ENCODE measurements around the gene ING4. TPM values are rescaled to one million over a fixed set of nuclear protein-coding genes. Genes with fewer than 3 reads are reported as not detected.

Gene ING4
- total RNA-seq, 1 experiment from 2014 or later: 20.1 TPM

- Histone ChIP-seq H4K91ac (ENCODE audit: insufficient read length, low read depth, low read length) (no peak overlapping the region), H2BK5ac (ENCODE audit: insufficient read length, low read length) (no peak overlapping the region), H3K79me2 (ENCODE audit: insufficient read depth, low read length) (no peaks in the 10 kb centered on the region), H2BK120ac (ENCODE audit: low read depth, low read length, poor library complexity, severe bottlenecking) (no peak overlapping the region), H3K9ac (ENCODE audit: extremely low read depth, insufficient read length, low read length) (no peak overlapping the region), H2AK5ac (ENCODE audit: insufficient read length, low read length) (no peak overlapping the region), H2BK15ac (ENCODE audit: low read depth, low read length) (no peak overlapping the region), H3K56ac (ENCODE audit: insufficient read length, low read depth, low read length) (no peak overlapping the region), H3K9me3 (ENCODE audit: control insufficient read depth, low read depth, low read length) (no peaks in the 10 kb centered on the region), H3T11ph (ENCODE audit: low read length) (no peak overlapping the region), H3K14ac (ENCODE audit: insufficient read depth, low read length) (no peak overlapping the region), H4K5ac (ENCODE audit: insufficient read length, low read depth, low read length) (no peak overlapping the region), H3K4ac (ENCODE audit: low read depth, low read length) (no peak overlapping the region), H4K8ac (replicated peaks; ENCODE audit: insufficient read length, low read depth, low read length) (no peak overlapping the region), H3K23me2 (ENCODE audit: insufficient read length, low read depth, low read length, poor library complexity, severe bottlenecking) (no peaks in the 10 kb centered on the region), H2BK20ac (ENCODE audit: low read depth, low read length, poor library complexity, severe bottlenecking) (no peak overlapping the region), H3K4me2 (ENCODE audit: insufficient read depth, insufficient read length, low read length) (no peak overlapping the region), H2AFZ (ENCODE audit: low read length) (no peak overlapping the region), H3K79me1 (ENCODE audit: insufficient read depth, low read depth, low read length, poor library complexity, severe bottlenecking) (no peaks in the 10 kb centered on the region), H3K27me3 (ENCODE audit: insufficient read depth, low read length) (no peaks in the 10 kb centered on the region), H4K20me1 (ENCODE audit: control insufficient read depth, insufficient read depth, insufficient read length) (no peaks in the 10 kb centered on the region), H3K18ac (ENCODE audit: insufficient read length, low read depth, low read length) (no peak overlapping the region), H3K4me1 (ENCODE audit: insufficient read depth, low read length) (no peaks in the 10 kb centered on the region), H3K27ac (ENCODE audit: insufficient read length, low read depth, low read length) (no peak overlapping the region), H2BK12ac (ENCODE audit: insufficient read length, low read depth, low read length) (no peak overlapping the region), H3K23ac (ENCODE audit: insufficient read length, low read depth, low read length) (no peak overlapping the region)
- no CpG with 5 or more reads among the region's 5 CpGs for WGBS (ENCODE audit: extremely low coverage, insufficient read length, low lambda C conversion rate)
- Mint-ChIP-seq H3K36me3 (ENCODE audit: insufficient read depth in 1 of 3, low read depth in 3 of 3) (peaks cover 14 to 67% (median 45%) of the 10 kb centered on the region in 3 experiments), H3K9me3 (no peaks in the 10 kb centered on the region), H3K4me1 (no peaks in the 10 kb centered on the region), H3K27me3 (ENCODE audit: low read depth) (no peaks in the 10 kb centered on the region), H3K4me3 (no peak overlapping the region), H3K27ac (no peak overlapping the region)
- no peak for DNase-seq
- TF ChIP-seq CTCF (conservative IDR thresholded peaks at IDR 0.05): no peak
Observed at GRCh38 chr12:6653987-6654386, 8.9 kb downstream of the ING4 start.

Measured in H9 (cell line).